Measurements from ENCODE around the gene VCPKMT.
A peak's percentile ranks its signal among the peaks of the same experiment; 100 is the strongest.

Gene VCPKMT

DNA sequence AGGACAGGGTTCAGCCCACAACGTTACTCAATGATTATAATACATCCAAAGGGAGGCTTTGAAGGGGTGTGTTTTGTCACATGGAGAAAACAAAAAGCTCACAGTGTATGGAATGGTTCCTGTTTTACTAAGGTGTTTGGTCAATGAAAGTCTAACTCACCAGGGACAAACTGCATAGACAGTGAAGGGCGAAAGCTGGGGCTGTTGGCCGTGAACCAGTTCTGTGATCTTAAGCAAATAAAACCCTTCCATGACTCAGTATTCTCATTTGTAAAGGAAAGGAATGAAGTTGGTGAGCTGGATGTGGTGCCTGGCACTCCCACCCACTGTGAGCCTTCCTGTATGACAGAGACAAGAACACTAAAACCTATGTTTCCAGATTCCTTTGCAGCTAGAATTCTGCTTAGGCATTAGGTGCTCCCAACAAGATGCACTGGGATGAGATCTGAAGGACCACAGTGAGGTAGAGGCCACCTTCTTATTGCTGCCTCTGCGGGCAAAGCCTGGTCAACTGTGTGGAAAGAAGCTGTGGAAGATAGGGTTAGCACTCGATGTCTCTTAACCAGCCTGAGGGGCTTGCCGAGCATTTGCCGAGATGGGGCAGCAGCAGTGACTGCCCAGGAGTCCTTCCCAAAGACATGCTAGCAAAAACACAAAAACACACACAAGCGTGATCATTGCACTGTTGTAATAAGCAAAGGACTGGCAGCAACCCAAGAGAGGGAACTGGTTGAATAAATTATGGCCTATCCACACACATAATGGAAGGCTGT lies 48.5 kb downstream of the VCPKMT start:
- Histone ChIP-seq H3K27ac (no peak overlapping the region), H3K36me3 (no peaks in the 10 kb centered on the region), H3K27me3 (no peaks in the 10 kb centered on the region), H3K9me3 (no peaks in the 10 kb centered on the region), H3K4me3 (no peak overlapping the region), H3K4me1 (peaks cover 0 to 1% (median under 1%) of the 10 kb centered on the region in 4 donors)
- TF ChIP-seq, protein P1, sequence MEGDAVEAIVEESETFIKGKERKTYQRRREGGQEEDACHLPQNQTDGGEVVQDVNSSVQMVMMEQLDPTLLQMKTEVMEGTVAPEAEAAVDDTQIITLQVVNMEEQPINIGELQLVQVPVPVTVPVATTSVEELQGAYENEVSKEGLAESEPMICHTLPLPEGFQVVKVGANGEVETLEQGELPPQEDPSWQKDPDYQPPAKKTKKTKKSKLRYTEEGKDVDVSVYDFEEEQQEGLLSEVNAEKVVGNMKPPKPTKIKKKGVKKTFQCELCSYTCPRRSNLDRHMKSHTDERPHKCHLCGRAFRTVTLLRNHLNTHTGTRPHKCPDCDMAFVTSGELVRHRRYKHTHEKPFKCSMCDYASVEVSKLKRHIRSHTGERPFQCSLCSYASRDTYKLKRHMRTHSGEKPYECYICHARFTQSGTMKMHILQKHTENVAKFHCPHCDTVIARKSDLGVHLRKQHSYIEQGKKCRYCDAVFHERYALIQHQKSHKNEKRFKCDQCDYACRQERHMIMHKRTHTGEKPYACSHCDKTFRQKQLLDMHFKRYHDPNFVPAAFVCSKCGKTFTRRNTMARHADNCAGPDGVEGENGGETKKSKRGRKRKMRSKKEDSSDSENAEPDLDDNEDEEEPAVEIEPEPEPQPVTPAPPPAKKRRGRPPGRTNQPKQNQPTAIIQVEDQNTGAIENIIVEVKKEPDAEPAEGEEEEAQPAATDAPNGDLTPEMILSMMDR (IDR thresholded peaks at IDR 0.05), result no peak
- intact Hi-C loops (cut with DNase I; ENCODE audit: low total_unique reads), result no loop called here
- DNase-seq, result no peak

DNA sequence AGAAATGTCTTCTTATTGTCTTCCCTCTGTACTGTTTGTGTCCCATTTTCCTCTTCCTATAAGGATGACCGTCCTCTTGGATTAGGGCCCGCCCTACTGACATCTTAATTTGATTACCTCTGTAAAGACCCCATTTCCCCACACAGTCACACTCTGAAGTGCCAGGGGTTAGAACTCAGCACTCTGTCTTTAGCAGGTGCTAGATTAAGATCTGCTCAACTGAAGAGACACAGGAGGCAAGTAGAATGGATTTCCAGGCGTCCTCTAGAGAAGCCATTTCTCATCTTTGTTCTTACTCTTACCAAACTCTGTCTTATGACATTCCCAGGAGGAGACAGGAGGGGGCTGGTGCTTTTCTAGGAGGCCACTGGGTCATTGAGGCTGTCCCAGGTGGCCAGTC lies 50.8 kb downstream of the VCPKMT start:
- Histone ChIP-seq H3K36me3 (no peaks in the 10 kb centered on the region), H3K27me3 (no peaks in the 10 kb centered on the region), H3K27ac (no peak overlapping the region), H3K9me3 (no peaks in the 10 kb centered on the region), H3K4me1 (peaks cover 6 to 24% (median 20%) of the 10 kb centered on the region in 4 donors), H3K4me3 (no peak overlapping the region)
- DNase-seq, result no peak
- TF ChIP-seq, protein P1 (IDR thresholded peaks at IDR 0.05), result no peak
- intact Hi-C loops (cut with DNase I; ENCODE audit: low total_unique reads), result no loop called here

DNA sequence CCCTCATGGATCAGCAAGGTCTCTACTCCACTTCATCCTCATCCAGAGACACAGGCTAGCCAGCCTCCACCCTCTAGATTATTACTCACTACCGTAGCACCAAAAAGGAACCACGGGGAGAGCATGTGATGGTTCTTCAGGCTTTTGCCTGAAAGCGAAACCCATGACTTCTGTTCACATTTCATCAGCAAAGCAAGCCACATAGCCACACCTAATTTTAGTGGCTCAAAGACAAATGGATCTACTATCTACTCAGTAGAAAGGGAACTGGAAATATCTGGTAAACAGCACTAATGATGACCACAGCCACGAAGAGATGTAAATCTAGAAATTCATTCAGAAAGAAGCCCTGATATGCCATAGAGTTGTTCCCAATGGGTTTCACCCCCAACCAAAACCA lies 51.4 kb downstream of the VCPKMT start:
- intact Hi-C loops (cut with DNase I; ENCODE audit: low total_unique reads), result no loop called here
- Histone ChIP-seq H3K27me3 (no peaks in the 10 kb centered on the region), H3K4me1 (peaks cover 6 to 30% (median 26%) of the 10 kb centered on the region in 4 donors), H3K9me3 (no peaks in the 10 kb centered on the region), H3K36me3 (no peaks in the 10 kb centered on the region), H3K27ac (no peak overlapping the region), H3K4me3 (no peak overlapping the region)
- DNase-seq, result peak in 1 of 2 donors; percentile 75
- TF ChIP-seq, protein P1 (IDR thresholded peaks at IDR 0.05), result no peak

DNA sequence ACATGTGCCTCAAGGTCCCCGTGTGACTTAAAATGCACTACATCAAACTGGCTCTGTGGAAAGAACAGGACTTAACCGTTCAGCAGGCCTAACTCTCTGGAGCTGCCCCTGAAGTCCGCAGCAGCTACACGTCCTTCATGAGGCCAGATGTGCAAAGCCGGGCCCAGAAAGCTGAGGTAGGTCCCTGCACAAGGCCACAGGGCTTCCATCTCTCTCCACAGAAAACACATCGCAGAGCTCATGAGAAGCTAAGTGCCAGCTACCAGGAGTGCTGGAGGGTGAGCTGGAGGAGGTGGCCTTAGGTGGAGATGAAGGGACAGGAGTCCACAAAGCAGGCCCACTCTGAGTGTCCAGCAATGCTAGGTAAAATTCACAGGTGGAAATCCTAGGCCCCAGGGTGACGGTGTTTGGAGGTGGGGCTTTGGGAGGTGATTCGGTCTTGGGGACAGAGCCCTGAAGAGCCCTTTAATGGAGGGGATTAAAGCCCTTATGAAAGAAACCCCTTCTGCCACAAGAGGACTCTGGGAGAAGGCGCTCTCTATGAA lies 52.4 kb downstream of the VCPKMT start:
- H3K36me3 ChIP-seq, result no peaks in the 10 kb centered on the region
- peaks cover 6 to 34% (median 31%) of the 10 kb centered on the region in 4 donors for H3K4me1 ChIP-seq
- no peaks in the 10 kb centered on the region for H3K27me3 ChIP-seq
- DNase-seq, result no peak
- H3K4me3 ChIP-seq, result no peak overlapping the region
- intact Hi-C loops (cut with DNase I; ENCODE audit: low total_unique reads), result no loop called here
- no peak overlapping the region for H3K27ac ChIP-seq
- TF ChIP-seq, protein P1 (IDR thresholded peaks at IDR 0.05), result no peak
- no peaks in the 10 kb centered on the region for H3K9me3 ChIP-seq

DNA sequence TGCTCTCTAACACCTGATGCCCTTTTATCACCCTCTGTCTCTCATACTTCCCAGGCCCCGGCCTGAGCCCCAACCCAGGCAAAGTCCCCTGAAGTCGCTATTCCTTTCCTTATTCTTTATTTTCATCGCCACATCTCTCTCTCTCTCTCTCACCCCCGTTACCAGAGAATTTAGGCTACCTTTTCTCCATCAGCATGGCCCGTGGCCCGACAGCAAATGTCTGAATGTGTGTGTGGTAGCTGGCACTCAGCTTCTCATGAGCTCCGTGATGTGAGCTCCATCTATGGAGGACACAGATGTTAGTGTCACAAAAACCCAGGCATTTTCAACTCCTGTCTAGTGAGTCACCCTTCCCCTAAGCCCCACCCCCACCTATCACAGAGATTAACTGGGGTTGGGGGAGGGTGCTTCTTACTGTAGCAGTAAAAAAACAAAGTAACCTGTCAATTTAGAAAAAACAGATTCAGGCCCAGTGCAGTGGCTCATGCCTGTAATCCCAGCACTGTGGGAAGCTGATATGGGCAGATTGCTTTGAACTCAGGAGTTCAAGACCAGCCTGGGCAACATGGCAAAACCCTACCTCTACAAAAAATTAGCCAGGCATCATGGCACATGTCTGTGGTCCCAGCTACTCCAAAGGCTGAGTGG lies 53.8 kb downstream of the VCPKMT start:
- no peak for DNase-seq
- TF ChIP-seq, protein P1 (IDR thresholded peaks at IDR 0.05), result no peak
- intact Hi-C loops (cut with DNase I; ENCODE audit: low total_unique reads), result no loop called here
- peaks cover 6 to 34% (median 31%) of the 10 kb centered on the region in 4 donors for H3K4me1 ChIP-seq
- H3K36me3 ChIP-seq, result no peaks in the 10 kb centered on the region
- H3K9me3 ChIP-seq, result no peaks in the 10 kb centered on the region
- no peak overlapping the region for H3K4me3 ChIP-seq
- H3K27me3 ChIP-seq, result no peaks in the 10 kb centered on the region
- peak overlapping the region; percentile 52 to 71 for H3K27ac ChIP-seq

All from tibial artery (tissue), 4 donors.